NCI-H345 (cell line): ENCODE results near the gene ORAI3.

Experiments
- DNase-seq: peaks from one replicate; lab custom pipeline; 2025; lab: John Stamatoyannopoulos, UW

Gene ORAI3

DNA sequence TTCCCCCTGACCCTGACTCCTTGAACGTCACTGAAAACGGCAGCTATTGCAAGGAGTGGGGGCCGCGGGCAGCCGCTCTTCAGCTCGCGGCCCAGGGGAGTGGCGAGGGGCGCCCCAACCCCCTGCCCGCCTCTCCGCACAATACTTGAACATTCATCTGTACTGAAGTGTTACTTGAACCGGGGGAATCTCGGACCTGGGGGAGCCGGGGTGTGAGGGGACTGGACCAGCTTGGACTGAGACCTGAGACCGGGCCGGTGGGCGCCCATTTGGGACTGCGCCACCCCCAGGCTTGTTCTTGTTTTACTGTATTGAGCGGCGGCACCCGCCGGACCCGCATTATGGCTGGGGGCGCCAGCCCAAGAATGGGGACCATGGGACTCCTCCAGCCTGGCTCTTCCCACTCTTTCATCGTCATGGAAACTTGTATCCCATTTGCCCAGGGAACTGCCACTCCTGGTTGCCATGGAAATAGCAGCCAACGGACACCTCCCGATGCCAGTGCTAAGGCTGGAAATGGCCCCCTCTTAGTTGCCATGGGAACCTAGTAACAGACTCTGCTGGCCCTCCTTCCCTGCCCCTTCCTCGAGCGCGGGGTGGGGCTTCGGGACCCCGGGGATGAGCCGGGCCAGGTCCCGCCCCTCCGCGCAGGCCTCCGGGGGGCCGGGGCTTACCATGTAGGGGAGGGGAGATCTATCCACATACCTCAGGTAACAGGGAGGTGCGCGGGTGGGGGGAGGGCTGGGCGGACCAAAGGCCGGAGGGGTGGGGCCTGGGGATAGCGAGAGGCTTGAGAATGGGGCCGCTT is 805 bp upstream of the ORAI3 start:
- DNase-seq: peak; percentile 46

DNA sequence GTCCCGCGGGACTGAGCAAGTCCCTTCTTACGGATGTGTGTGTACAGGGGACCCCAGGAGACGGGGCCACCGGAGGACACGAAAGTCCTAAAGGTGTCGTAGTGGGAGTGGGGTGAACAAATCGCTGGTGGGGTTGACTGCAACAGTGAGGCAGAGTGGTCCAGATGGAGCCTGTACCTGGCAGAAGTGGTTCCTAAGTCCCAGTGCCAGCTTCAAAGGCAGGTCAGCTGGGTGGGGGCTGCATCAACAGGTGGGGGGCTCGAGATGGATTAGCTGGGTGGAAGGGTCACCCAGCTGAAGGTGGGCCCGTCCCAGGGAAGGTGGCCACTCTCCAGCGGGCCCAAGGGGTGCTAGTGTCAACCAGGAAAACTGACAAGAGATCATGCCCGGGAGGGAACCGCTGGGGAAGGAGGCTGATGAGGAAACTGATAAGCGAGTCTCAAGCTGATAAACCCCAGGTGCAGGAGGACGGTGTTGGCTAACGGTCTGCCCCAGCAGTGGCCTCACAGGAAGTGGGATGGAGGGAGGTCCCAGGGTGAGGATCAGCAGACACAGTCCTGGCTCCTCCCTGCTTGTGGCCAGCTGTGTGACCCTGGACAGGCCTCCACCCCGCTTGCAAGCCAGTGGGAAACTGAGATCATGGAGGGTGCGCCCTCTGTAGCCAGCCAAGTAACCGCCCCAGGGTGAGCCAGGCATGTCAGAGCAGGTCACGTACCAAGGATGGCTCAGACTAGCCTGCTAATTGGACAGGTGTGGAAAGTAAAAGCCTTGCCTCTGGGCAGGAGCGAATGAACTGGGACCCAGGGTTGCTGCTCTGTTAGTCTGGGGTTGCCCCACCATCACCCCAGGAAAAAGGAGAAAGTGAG is 1.0 kb downstream of the ORAI3 start:
- DNase-seq: peak; percentile 40

DNA sequence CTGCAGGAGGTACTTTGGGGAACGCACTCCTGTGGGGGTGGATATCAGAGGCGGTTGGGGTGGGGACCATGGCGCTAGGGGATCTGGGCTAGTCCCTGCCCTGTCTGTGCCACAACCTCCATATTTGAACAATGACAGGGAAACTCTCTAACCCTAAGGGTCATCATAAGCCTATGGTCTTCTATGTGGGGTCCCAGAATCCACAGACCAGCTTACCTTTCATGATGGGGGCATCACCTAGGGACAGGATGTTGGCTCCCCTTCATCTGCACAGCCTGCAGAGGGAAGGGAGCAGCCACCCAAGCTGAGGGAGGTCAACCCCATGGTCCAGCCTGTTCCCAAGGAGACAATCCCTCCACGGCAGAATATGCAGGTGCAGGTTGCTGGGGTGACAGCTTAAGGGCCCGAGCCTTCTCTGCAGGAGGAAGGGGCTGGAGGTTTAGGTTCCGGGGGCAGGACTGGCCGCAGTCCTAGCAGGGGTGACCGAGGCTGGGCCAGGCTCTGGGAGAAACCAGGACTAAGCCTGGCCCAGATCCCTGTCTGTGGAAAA is 1.7 kb downstream of the ORAI3 start:
- no peak for DNase-seq

DNA sequence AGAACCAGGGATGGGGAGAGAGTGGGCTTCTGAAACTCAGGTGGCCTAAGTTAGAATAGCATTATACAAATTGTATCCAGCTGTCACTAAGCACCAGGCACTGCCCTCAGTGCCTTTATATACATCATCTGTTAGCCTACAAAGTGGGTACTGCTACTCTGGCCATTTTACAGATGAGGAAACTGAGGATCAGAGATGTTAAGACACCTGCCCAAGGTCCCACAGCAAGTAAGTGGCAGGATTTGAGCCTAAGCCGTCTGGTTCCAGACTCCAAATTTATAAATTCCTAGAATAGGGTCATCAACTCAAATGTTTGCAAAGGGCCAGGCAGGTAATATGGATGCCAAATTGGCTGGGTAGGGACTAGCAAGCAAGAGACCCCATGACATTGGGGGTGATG is 2.3 kb downstream of the ORAI3 start:
- no peak for DNase-seq

DNA sequence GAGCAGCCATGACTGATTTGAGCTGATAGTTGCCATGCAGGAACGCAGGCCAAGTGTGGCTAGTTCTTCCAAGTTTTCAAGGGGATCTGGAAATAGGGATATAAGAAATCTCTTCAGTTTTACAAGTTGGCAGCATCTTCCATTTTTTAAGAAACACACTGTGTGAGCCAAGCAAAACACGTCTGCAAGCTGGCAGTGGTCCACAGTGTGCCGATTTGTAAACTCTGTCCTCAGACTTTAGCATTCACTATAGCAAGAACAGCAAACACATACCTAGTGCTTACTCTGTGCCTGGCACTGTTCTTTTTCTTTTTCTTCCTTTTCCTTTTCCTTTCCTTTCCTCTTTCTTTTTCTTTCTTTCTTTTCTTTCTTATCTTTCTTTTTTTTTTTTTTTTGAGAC is 2.9 kb downstream of the ORAI3 start:
- no peak for DNase-seq

DNA sequence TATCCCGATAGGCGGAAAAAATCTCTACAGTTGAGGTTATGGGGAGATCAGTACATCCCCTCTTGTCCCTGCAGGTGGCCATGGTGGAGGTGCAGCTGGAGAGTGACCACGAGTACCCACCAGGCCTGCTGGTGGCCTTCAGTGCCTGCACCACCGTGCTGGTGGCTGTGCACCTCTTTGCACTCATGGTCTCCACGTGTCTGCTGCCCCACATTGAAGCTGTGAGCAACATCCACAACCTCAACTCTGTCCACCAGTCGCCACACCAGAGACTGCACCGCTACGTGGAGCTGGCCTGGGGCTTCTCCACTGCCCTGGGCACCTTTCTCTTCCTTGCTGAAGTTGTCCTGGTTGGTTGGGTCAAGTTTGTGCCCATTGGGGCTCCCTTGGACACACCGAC is 4.2 kb downstream of the ORAI3 start:
- DNase-seq: no peak

DNA sequence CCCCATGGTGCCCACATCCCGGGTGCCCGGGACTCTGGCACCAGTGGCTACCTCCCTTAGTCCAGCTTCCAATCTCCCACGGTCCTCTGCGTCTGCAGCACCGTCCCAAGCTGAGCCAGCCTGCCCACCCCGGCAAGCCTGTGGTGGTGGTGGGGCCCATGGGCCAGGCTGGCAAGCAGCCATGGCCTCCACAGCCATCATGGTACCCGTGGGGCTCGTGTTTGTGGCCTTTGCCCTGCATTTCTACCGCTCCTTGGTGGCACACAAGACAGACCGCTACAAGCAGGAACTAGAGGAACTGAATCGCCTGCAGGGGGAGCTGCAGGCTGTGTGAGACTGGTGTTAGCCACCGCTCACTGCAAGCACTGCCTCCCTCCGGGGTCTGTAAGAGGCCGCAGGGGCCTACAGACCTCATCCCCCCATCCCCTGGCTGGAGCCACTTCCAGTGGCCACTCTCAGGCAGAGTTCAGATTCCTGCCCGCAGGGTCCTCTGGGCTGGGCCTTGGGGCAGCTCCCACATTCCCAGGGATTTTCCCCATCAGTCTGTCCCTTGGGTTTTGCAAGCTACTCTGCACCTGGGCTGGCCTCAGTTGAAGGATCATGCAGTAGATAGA is 4.8 kb downstream of the ORAI3 start:
- peak; percentile 72 for DNase-seq

DNA sequence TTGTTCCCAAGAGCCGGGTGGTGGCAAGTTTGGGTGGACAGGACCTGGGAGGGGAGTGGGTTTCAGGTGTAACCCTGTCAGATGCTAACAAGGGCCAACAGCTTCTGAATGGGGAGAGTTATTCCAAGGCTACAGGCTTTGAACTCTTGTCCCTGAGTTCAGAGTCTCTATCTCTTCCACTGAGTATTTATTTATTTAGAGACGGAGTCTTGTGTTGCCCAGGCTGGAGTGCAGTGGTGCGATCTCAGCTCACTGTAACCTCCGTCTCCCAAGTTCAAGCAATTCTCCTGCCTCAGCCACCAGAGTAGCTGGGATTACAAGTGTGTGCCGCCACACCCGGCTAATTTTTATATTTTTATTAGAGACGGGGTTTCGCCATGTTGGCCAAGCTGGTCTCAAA is 6.1 kb downstream of the ORAI3 start:
- DNase-seq: no peak

DNA sequence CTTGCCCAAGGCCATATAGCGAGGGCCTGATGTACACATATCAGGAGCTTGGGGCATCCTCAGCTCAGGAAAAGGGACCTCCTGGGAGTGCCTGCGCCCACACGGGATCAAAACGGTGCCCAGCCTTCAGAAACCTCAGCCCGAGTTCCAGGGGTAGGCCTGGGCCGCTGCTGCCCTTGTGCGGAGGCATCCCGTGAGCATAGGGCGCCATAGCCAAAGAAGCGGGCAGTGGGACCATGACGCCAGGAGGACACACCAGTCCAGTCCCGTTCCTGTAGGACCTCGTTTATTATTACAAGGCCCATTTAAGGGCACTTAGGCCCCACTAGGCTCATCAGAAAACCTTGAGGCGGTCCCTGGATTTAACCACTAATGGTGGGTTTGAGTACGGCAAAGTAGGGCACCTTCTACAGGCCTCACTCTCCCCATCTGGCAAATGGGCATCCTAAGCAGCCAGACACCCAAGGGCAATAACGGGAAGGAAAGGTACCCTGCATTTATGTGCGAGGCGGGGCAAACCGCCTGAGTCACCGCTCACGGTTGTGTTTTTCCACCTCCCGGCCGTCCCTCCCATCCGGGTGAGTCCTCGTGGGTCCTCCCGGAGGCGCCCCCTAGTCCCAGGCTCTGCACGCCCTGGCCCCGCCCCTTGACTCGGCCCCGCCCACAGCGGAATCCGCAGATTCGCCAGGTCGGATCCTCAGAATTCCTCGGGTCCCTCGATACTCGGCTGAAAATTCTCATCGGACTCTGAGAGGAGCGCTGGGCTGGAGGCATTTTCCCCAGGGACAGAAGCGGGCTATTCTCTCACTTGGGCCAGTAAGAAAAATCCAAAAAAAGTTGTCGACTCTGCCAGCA is 8.0 kb downstream of the ORAI3 start:
- DNase-seq: peak; percentile 80

DNA sequence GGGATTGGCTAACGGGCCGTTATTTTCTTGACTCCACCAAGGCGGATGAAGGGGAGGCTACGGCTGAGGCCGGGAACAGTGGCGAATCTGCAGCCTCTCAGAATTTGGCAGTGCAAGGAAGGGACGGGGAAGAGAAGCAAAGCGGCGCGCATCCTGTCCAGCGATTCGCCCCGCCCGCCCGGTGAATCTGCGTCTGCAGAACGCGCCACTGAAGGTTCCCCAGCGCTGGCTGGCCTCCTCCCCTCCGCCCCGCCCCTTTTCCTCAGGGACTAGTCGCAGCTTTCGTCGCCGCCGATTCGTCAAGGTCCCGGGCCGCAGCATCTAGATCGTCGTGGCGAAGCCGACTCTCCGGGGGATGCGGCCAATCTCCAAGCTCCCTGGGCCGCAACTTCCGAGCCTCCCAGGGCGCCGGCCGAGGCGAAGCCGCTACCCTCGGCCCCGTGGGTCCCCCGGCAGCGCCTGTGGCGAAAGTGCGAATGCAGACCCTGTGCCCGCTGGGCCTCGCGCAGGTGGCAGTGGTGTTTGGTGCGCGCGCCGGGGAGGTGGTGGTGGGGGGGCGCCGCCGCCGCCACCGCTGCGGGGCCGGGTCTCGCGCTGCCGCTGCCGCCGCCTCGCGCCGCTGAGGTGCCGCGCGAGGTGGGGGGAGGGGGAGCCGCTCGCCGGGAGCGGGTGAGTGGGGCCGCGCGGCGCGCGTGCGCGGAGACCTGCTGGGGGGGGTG is 8.7 kb downstream of the ORAI3 start, which contains the start of gene SETD1A:
SETD1A (plus strand) TSS at position 299 of the 719 bp plus-strand sequence. CDS start 978 bp downstream, outside the sequence.
- DNase-seq: peak; percentile 97

DNA sequence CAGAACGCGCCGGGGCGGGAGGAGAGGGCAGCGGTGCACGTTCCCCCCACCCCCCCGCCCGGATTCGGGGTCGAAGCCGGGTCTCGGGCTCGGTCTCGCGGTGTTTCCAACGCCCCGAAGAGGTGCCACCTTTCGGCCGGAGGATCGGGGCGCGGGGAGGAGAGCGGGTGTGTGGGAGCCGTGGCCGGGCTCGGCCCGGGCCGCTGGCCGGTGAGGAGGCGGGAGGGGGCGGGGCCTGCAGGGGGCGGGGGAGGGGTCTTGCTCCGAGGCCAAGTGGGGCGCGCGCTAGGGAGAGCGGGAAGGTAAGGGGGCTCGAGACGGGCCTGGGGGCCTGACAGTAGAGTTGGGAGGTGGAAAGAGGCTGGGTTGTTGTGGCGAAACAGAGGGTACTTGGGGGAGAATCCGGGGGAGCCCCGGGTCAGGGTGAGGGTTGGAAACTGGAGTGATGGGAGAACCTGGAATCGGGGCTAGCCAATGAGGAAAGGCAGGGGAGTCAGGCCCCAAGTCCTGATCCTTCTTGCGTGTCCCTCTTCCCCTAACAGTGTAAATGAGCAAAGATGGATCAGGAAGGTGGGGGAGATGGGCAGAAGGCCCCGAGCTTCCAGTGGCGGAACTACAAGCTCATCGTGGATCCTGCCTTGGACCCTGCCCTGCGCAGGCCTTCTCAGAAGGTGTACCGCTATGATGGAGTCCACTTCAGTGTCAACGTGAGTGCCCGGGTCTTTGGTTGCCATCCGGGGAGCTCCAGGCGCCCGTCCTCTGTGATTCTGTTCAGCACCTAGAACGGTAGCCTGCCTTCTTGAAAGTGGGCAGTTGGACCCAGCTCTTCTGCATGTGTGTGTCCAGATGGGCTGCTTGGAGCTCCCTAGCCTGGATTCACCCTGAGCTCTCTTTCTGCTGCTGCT is 9.6 kb downstream of the ORAI3 start:
- peak; percentile 74 for DNase-seq

DNA sequence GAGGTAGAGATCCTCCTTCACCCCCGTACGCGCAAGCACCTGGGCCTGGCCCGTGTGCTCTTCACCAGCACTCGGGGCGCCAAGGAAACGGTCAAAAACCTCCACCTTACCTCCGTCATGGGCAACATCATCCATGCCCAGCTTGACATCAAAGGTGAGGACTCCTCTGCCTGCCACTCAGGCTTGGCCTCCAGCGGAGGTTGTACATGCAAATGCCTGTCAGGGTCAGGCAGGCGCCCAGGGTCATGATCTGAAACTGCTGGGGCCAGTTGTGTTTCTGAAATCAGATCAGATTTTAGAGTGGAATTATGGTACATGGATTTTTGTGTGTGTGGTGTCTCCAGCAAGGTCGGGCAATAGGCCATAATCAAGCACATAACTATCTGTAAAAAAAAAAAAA is 12.5 kb downstream of the ORAI3 start:
- DNase-seq: no peak

DNA sequence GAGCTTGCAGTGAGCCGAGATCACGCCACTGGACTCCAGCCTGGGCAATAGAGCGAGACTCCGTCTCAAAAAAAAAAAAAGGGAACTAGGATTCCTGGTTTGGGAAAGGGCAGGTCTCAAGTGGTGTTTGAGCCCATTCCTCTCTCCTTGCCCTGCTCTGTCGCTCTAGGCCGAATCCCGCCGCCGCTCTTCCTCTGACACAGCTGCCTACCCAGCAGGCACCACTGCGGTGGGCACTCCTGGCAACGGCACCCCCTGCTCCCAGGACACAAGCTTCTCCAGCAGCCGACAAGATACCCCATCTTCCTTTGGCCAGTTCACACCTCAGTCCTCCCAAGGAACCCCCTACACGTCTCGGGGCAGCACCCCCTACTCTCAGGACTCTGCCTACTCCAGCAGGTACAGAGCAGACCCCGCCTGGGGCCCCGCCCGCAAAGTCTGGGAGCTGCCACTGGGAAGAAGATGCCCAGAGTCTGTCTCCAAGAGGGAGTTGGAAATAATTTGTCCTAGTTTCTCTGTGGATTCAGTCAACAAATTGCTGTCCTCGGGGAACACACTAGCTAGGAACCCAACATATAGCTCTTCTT is 15.2 kb downstream of the ORAI3 start:
- no peak for DNase-seq

DNA sequence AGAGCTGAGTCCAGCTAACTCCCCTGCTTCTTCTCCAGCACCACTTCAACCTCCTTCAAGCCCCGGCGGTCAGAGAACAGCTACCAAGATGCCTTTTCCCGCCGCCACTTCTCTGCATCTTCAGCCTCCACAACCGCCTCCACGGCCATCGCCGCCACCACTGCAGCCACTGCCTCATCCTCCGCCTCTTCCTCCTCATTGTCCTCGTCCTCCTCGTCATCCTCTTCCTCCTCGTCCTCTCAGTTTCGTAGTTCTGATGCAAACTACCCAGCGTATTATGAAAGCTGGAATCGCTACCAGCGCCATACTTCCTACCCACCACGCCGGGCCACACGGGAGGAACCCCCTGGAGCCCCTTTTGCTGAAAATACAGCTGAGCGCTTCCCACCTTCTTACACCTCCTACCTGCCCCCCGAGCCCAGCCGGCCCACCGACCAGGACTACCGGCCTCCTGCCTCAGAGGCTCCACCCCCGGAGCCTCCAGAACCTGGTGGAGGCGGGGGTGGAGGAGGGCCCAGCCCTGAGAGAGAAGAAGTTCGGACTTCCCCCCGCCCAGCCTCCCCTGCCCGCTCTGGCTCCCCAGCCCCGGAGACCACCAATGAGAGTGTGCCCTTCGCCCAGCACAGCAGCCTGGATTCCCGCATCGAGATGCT is 15.8 kb downstream of the ORAI3 start:
- DNase-seq: no peak

DNA sequence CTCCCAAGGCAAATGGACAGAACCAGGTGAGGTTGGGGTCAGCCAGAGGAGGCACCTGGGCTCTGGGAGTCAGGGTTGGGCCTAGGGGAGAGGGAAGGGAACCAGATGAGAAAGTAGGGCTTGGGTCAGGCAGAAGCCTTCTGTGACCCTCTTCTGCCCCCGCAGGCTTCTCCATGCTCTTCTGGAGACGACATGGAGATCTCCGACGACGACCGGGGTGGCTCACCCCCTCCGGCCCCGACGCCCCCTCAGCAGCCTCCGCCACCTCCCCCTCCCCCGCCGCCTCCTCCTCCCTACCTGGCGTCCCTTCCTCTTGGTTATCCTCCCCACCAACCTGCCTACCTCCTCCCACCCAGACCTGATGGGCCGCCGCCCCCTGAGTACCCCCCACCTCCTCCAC is 16.6 kb downstream of the ORAI3 start:
- DNase-seq: no peak

DNA sequence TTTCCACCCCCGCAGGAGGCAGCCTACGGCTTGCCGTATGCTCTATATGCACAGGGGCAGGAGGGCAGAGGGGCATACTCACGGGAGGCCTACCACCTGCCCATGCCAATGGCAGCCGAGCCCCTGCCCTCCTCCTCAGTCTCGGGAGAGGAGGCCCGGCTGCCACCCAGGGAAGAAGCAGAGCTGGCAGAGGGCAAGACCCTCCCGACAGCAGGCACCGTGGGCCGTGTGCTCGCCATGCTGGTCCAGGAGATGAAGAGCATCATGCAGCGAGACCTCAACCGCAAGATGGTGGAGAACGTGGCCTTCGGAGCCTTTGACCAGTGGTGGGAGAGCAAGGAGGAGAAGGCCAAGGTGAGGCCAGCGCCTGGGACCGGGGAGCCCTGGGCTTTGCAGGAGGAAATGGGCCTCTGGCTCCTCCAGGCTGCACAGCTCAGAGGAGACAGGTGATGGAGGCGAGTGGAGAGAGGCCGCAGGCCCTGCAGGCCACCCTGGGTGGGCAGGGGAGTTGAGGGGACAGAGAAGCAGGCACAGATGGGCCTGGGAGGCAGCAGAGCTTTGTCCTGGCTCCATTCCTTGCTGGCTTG is 17.3 kb downstream of the ORAI3 start:
- no peak for DNase-seq

DNA sequence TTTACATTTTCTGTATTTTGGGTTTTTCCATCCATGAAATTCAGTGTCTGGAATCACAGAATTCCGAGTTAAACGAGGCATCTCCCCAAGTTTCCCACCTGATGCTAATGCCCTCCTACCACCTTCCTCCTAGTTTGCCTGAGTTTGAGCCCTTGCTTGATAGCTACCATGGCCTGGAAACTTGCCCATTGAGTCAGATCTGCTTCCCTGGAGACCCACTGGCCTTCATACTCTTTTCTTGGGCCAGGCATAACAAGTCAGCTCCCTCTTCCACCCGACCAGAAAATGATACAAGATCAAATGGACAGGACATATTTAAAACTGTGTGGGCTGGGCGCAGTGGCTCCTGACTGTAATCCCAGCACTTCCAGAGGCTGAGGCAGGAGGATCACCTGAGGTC is 18.9 kb downstream of the ORAI3 start:
- DNase-seq: no peak

DNA sequence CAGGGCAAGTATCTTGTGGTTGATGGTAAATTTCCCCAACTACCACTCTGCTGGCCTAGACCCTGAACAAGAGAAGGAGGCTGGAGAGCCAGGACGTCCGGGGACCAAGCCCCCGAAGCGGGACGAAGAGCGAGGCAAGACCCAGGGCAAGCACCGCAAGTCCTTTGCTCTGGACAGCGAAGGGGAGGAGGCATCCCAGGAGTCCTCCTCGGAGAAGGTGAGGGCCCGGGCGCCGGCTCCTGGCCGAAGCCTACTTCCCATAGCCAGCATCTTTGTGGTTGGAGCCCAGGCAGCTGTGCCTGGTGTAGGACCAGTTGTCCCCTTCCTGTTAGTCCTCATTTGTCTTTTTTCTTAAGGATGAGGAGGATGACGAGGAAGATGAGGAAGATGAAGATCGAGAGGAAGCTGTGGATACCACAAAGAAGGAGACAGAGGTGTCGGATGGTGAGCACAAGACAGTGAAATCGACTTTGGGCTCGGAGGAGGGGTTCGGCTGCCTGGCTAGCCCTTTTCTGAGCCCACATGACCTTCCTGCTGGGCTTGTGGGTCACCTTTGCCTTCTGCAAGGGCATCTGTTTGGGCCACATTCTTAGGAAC is 20.5 kb downstream of the ORAI3 start:
- DNase-seq: no peak
